Body of pancreas (tissue), 4 donors: ENCODE results near the gene GZF1.

Source experiments
- POLR2A ChIP-seq, 3 donors: fragments of 450-650 bp; IDR thresholded peaks; one replicate each; pipeline ENCODE4 v1.6.1; 2016; ENCODE audit warnings: antibody characterized with exemption in 3 of 3, mild to moderate bottlenecking in 2 of 3
- TF ChIP-seq, protein P1 (sequence below), 7 experiments: fragments of 450-650 bp in 4 of 7; fragments of 200-600 bp in 3 of 7; sonication (generic) in 3 of 7; IDR thresholded peaks; one replicate each; pipeline ENCODE4 v1.5.1; 2016 to 2019; ENCODE audit warnings: antibody characterized with exemption in 7 of 7

DNA sequence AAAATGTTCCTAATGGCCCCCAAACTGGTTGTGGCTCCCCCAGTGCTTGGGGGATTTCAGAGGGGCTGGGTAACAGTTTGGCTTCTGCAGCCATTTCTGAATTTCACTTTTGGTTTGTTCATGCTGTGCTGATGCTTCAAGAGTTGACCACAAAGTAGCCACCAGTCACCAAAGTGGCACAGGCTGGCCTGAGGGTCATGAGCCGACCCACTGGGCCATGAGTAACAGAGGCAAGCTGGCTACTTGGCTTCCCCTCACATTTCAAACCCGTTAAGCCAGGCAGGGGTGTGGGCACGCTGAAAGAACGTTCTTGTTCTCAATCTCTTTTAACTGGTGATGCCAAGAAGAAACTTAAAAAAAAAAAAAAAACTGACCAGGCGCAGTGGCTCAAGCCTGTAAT, 26.5 kb upstream of the GZF1 start:
- no peak for TF ChIP-seq POLR2A (IDR thresholded peaks at IDR 0.05)
- TF ChIP-seq, protein P1, sequence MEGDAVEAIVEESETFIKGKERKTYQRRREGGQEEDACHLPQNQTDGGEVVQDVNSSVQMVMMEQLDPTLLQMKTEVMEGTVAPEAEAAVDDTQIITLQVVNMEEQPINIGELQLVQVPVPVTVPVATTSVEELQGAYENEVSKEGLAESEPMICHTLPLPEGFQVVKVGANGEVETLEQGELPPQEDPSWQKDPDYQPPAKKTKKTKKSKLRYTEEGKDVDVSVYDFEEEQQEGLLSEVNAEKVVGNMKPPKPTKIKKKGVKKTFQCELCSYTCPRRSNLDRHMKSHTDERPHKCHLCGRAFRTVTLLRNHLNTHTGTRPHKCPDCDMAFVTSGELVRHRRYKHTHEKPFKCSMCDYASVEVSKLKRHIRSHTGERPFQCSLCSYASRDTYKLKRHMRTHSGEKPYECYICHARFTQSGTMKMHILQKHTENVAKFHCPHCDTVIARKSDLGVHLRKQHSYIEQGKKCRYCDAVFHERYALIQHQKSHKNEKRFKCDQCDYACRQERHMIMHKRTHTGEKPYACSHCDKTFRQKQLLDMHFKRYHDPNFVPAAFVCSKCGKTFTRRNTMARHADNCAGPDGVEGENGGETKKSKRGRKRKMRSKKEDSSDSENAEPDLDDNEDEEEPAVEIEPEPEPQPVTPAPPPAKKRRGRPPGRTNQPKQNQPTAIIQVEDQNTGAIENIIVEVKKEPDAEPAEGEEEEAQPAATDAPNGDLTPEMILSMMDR (IDR thresholded peaks at IDR 0.05): no peak
